HepG2 (cell line): ENCODE data around the gene RHBDL1. TPM values are rescaled to one million over a fixed set of nuclear protein-coding genes. Genes with fewer than 3 reads are reported as not detected.

Source experiments
- CC2D1A ChIP-seq: sonication (generic); formaldehyde crosslinking; IDR thresholded peaks from 2 replicates; pipeline ENCODE4 v1.8.1; 2023; ENCODE audit warnings: mild to moderate bottlenecking, missing genetic modification reagents
- FOXA1 ChIP-seq, 2 experiments: fragments of 450-650 bp in 1 of 2; sonication (generic) in 1 of 2; formaldehyde crosslinking in 1 of 2; IDR thresholded peaks; 2 replicates each; pipeline versions ENCODE4 v1.4.0 to v1.6.1; 2016 to 2020; ENCODE audit warnings: missing genetic modification reagents in 1 of 2
- FOXJ3 ChIP-seq: sonication (generic); formaldehyde crosslinking; IDR thresholded peaks from 2 replicates; pipeline ENCODE4 v1.4.0; 2020; ENCODE audit warnings: missing genetic modification reagents, mild to moderate bottlenecking, borderline replicate concordance
- HNRNPLL ChIP-seq: fragments of 200-400 bp; formaldehyde crosslinking; IDR thresholded peaks from 2 replicates; pipeline ENCODE4 v1.6.1; 2017; ENCODE audit warnings: mild to moderate bottlenecking, low read depth, low read length; ENCODE audit not compliant: poor library complexity, severe bottlenecking
- MAZ ChIP-seq, 2 experiments: sonication (generic) in 1 of 2; formaldehyde crosslinking in 1 of 2; IDR thresholded peaks; 2 replicates each; pipeline versions ENCODE4 v1.5.0 to v1.6.1; 2012 to 2020; ENCODE audit warnings: low read depth in 2 of 2, mild to moderate bottlenecking in 2 of 2, borderline replicate concordance in 1 of 2, improper control_type of control experiment in 1 of 2, low read length in 1 of 2, missing genetic modification reagents in 1 of 2, moderate library complexity in 1 of 2
- NR1H2 ChIP-seq: sonication (generic); formaldehyde crosslinking; IDR thresholded peaks from 2 replicates; pipeline ENCODE4 v1.8.1; 2022; ENCODE audit warnings: low read depth, missing genetic modification reagents, borderline replicate concordance
- RCOR2 ChIP-seq: IDR thresholded peaks from 2 replicates; pipeline ENCODE4 v1.6.1; 2016; ENCODE audit warnings: missing biosample characterization, missing genetic modification reagents
- ZEB1 ChIP-seq: IDR thresholded peaks from 2 replicates; pipeline ENCODE4 v1.6.1; 2012; ENCODE audit warnings: mild to moderate bottlenecking, low read depth, inconsistent platforms; ENCODE audit not compliant: insufficient replicate concordance
- ZNF235 ChIP-seq: sonication (generic); formaldehyde crosslinking; IDR thresholded peaks from 2 replicates; pipeline ENCODE4 v1.8.1; 2023; ENCODE audit warnings: mild to moderate bottlenecking, missing genetic modification reagents, borderline replicate concordance
- ZNF317 ChIP-seq: sonication (generic); formaldehyde crosslinking; IDR thresholded peaks from 2 replicates; pipeline ENCODE4 v1.5.0; 2020; ENCODE audit warnings: mild to moderate bottlenecking, missing genetic modification reagents
- ZNF556 ChIP-seq: sonication (generic); formaldehyde crosslinking; IDR thresholded peaks from 2 replicates; pipeline ENCODE4 v1.4.0; 2020; ENCODE audit warnings: mild to moderate bottlenecking, missing genetic modification reagents, borderline replicate concordance
- ZNF607 ChIP-seq: sonication (generic); formaldehyde crosslinking; IDR thresholded peaks from 2 replicates; pipeline ENCODE4 v1.5.1; 2020; ENCODE audit warnings: missing genetic modification reagents, mild to moderate bottlenecking, borderline replicate concordance
- ZNF737 ChIP-seq: sonication (generic); formaldehyde crosslinking; IDR thresholded peaks from 2 replicates; pipeline ENCODE4 v1.5.0; 2020; ENCODE audit warnings: missing genetic modification reagents, mild to moderate bottlenecking, borderline replicate concordance
- ZNF790 ChIP-seq: sonication (generic); formaldehyde crosslinking; IDR thresholded peaks from 2 replicates; pipeline ENCODE4 v1.8.0; 2022; ENCODE audit warnings: missing genetic modification reagents, mild to moderate bottlenecking, borderline replicate concordance
- polyA plus RNA-seq, 8 experiments: library from polyadenylated mRNA; depleted of rRNA in 3 of 8; stranded (reverse) in 7 of 8; unstranded in 1 of 8; fragments of >200 nt; fragmentation: Illumina TruSeq in 4 of 8; extraction: Trizol in 4 of 8; gene quantifications; 2 replicates each; pipeline versions ENCODE4 v1.2.1 to v1.2.3, GENCODE V29; 2011 to 2016; ENCODE audit warnings: low read depth in 4 of 8, missing spikeins in 1 of 8, mixed read lengths in 1 of 8; ENCODE audit not compliant: insufficient read depth in 1 of 8
- total RNA-seq, 5 experiments: library from RNA; depleted of rRNA; stranded (reverse); fragments of >200 nt; fragmentation: Illumina TruSeq; extraction: Trizol; gene quantifications; 2 replicates each; pipeline ENCODE4 v1.2.3, GENCODE V29; 2016; ENCODE audit warnings: low read depth in 1 of 5
- TF ChIP-seq, protein P1 (sequence below): sonication (generic); formaldehyde crosslinking; IDR thresholded peaks from one replicate; pipeline ENCODE4 v1.5.1; 2020; ENCODE audit warnings: mild to moderate bottlenecking, missing genetic modification reagents; ENCODE audit errors: not compliant biosample characterization
- TF ChIP-seq, protein P2 (sequence below): IDR thresholded peaks from 2 replicates; pipeline ENCODE4 v1.4.0; 2020; ENCODE audit warnings: mild to moderate bottlenecking, missing genetic modification reagents

The RHBDL1 gene
- total and polyA plus RNA-seq, 2 of the 13 experiments (the other 11 are each of a cell fraction or from before 2014, with no cell fraction given) = 1.8 to 3.8 TPM

DNA sequence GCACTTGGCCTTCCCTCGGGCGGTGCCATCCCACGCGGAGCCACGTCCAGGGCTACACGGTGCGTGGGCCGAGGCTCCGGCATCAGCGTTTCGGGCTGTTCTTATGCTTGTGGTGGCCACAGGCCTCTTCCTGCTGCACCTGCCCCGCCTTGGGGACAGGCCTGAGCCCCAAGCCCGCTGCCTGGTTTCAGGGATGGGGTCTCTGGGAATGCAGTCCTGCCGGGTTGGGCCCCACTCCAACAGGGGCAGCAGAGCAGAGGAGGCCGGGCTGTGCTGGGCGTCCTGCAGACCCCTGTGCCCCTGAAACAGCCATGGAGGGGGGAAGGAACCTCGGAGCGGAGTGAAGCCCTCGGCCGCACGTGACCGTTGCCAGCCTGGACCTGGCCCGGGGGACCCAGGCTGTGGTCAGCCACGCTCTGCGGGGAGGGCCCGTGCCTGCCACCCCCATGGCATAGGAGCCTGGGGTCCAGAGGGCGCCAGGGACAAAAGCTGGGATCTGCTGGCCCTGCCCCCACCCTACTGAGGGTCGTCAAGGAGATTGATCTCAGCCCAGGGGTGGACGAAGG, 45.1 kb upstream of the RHBDL1 start (continued):
- TF ChIP-seq ZEB1 = no peak
- no peak for TF ChIP-seq FOXA1 (IDR thresholded peaks at IDR 0.05)
- TF ChIP-seq FOXA1 (CRISPR knock-in tag; IDR thresholded peaks at IDR 0.05) = 0 out of 2 replicates have a peak, but pooled peaks have one; percentile 2
- no peak for TF ChIP-seq NR1H2 (CRISPR knock-in tag)
- TF ChIP-seq, protein P1, sequence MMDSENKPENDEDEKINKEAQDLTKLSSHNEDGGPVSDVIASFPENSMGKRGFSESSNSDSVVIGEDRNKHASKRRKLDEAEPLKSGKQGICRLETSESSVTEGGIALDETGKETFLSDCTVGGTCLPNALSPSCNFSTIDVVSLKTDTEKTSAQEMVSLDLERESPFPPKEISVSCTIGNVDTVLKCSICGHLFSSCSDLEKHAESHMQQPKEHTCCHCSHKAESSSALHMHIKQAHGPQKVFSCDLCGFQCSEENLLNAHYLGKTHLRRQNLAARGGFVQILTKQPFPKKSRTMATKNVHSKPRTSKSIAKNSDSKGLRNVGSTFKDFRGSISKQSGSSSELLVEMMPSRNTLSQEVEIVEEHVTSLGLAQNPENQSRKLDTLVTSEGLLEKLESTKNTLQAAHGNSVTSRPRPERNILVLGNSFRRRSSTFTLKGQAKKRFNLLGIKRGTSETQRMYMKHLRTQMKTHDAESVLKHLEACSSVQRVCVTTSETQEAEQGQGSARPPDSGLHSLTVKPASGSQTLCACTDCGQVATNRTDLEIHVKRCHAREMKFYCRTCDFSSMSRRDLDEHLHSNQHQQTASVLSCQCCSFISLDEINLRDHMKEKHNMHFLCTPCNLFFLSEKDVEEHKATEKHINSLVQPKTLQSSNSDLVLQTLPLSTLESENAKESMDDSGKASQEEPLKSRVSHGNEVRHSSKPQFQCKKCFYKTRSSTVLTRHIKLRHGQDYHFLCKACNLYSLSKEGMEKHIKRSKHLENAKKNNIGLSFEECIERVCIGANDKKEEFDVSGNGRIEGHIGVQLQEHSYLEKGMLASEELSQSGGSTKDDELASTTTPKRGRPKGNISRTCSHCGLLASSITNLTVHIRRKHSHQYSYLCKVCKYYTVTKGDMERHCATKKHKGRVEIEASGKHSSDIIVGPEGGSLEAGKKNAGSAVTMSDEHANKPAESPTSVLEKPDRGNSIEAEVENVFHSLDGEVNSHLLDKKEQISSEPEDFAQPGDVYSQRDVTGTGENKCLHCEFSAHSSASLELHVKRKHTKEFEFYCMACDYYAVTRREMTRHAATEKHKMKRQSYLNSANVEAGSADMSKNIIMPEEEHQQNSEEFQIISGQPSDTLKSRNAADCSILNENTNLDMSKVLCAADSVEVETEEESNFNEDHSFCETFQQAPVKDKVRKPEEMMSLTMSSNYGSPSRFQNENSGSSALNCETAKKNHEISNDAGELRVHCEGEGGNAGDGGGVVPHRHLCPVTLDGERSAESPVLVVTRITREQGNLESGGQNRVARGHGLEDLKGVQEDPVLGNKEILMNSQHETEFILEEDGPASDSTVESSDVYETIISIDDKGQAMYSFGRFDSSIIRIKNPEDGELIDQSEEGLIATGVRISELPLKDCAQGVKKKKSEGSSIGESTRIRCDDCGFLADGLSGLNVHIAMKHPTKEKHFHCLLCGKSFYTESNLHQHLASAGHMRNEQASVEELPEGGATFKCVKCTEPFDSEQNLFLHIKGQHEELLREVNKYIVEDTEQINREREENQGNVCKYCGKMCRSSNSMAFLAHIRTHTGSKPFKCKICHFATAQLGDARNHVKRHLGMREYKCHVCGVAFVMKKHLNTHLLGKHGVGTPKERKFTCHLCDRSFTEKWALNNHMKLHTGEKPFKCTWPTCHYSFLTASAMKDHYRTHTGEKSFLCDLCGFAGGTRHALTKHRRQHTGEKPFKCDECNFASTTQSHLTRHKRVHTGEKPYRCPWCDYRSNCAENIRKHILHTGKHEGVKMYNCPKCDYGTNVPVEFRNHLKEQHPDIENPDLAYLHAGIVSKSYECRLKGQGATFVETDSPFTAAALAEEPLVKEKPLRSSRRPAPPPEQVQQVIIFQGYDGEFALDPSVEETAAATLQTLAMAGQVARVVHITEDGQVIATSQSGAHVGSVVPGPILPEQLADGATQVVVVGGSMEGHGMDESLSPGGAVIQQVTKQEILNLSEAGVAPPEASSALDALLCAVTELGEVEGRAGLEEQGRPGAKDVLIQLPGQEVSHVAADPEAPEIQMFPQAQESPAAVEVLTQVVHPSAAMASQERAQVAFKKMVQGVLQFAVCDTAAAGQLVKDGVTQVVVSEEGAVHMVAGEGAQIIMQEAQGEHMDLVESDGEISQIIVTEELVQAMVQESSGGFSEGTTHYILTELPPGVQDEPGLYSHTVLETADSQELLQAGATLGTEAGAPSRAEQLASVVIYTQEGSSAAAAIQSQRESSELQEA (CRISPR knock-in tag) = peak; percentile 23
- TF ChIP-seq ZNF790 (CRISPR knock-in tag) = no peak
- TF ChIP-seq ZNF607 (CRISPR knock-in tag) = no peak
- TF ChIP-seq, protein P2, sequence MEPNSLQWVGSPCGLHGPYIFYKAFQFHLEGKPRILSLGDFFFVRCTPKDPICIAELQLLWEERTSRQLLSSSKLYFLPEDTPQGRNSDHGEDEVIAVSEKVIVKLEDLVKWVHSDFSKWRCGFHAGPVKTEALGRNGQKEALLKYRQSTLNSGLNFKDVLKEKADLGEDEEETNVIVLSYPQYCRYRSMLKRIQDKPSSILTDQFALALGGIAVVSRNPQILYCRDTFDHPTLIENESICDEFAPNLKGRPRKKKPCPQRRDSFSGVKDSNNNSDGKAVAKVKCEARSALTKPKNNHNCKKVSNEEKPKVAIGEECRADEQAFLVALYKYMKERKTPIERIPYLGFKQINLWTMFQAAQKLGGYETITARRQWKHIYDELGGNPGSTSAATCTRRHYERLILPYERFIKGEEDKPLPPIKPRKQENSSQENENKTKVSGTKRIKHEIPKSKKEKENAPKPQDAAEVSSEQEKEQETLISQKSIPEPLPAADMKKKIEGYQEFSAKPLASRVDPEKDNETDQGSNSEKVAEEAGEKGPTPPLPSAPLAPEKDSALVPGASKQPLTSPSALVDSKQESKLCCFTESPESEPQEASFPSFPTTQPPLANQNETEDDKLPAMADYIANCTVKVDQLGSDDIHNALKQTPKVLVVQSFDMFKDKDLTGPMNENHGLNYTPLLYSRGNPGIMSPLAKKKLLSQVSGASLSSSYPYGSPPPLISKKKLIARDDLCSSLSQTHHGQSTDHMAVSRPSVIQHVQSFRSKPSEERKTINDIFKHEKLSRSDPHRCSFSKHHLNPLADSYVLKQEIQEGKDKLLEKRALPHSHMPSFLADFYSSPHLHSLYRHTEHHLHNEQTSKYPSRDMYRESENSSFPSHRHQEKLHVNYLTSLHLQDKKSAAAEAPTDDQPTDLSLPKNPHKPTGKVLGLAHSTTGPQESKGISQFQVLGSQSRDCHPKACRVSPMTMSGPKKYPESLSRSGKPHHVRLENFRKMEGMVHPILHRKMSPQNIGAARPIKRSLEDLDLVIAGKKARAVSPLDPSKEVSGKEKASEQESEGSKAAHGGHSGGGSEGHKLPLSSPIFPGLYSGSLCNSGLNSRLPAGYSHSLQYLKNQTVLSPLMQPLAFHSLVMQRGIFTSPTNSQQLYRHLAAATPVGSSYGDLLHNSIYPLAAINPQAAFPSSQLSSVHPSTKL (CRISPR knock-in tag) = no peak
- TF ChIP-seq ZNF737 (CRISPR knock-in tag) = no peak
- TF ChIP-seq ZNF317 = 0 out of 2 replicates have a peak, but pooled peaks have one; percentile 13
- TF ChIP-seq ZNF556 (CRISPR knock-in tag) = no peak; the same call in 1 of the 2 replicates
- no peak; the same call in 1 of the 2 replicates for TF ChIP-seq ZNF235 (CRISPR knock-in tag)
- TF ChIP-seq CC2D1A (CRISPR knock-in tag) = no peak
- peak; percentile 59; the same call in 1 of the 2 replicates for TF ChIP-seq FOXJ3 (CRISPR knock-in tag)
- TF ChIP-seq HNRNPLL = no peak
- TF ChIP-seq MAZ (IDR thresholded peaks at IDR 0.05; ENCODE audit: borderline replicate concordance, low read depth, low read length) = no peak
- TF ChIP-seq MAZ (CRISPR knock-in tag; IDR thresholded peaks at IDR 0.05; ENCODE audit: low read depth) = no peak
- TF ChIP-seq RCOR2 (CRISPR knock-in tag) = no peak
